Ishikawa (cell line): ENCODE data around the gene MSTN.
A peak's percentile ranks its signal among the peaks of the same experiment; 100 is the strongest.

Experiments
- CEBPB ChIP-seq: IDR thresholded peaks from 2 replicates; pipeline ENCODE4 v1.6.1; 2012
- CREB1 ChIP-seq: IDR thresholded peaks from 2 replicates; pipeline ENCODE4 v1.6.1; 2012; ENCODE audit warnings: low read depth
- EGR1 ChIP-seq: IDR thresholded peaks from 2 replicates; pipeline ENCODE4 v1.6.1; 2012
- EP300 ChIP-seq: IDR thresholded peaks from 2 replicates; pipeline ENCODE4 v1.6.1; 2012; ENCODE audit warnings: borderline replicate concordance
- FOXM1 ChIP-seq: IDR thresholded peaks from 2 replicates; pipeline ENCODE4 v1.6.1; 2012; ENCODE audit warnings: low read depth, borderline replicate concordance
- MAX ChIP-seq: IDR thresholded peaks from 2 replicates; pipeline ENCODE4 v1.6.1; 2012
- NFIC ChIP-seq: IDR thresholded peaks from 2 replicates; pipeline ENCODE4 v1.6.1; 2012
- RAD21 ChIP-seq: IDR thresholded peaks from 2 replicates; pipeline ENCODE4 v1.6.1; 2012; ENCODE audit warnings: low read depth
- REST ChIP-seq: IDR thresholded peaks from 2 replicates; pipeline ENCODE4 v1.6.1; 2012; ENCODE audit warnings: low read depth, mild to moderate bottlenecking
- TAF1 ChIP-seq: IDR thresholded peaks from 2 replicates; pipeline ENCODE4 v1.6.1; 2012; ENCODE audit warnings: low read depth, mild to moderate bottlenecking
- TCF12 ChIP-seq: IDR thresholded peaks from 2 replicates; pipeline ENCODE4 v1.6.1; 2012; ENCODE audit warnings: low read depth
- TEAD4 ChIP-seq: IDR thresholded peaks from 2 replicates; pipeline ENCODE4 v1.6.1; 2012
- USF1 ChIP-seq: IDR thresholded peaks from 2 replicates; pipeline ENCODE4 v1.6.1; 2012
- YY1 ChIP-seq: IDR thresholded peaks from 2 replicates; pipeline ENCODE4 v1.6.1; 2012; ENCODE audit warnings: low read depth
- ZBTB7A ChIP-seq: IDR thresholded peaks from 2 replicates; pipeline ENCODE4 v1.6.1; 2012; ENCODE audit warnings: low read depth

Gene MSTN

GRCh38 chr2:190093793-190094192 is 31.3 kb upstream of the MSTN start:
- TF ChIP-seq FOXM1 (no peak), EGR1 (no peak), YY1 (no peak), TAF1 (no peak), RAD21 (no peak), ZBTB7A (no peak), USF1 (no peak), REST (no peak), TCF12 (no peak), CEBPB (no peak), MAX (no peak)

GRCh38 chr2:190090148-190090547 is 27.6 kb upstream of the MSTN start:
- TF ChIP-seq REST (no peak), RAD21 (no peak), CEBPB (no peak), YY1 (no peak)

- TF ChIP-seq TCF12 (no peak), YY1 (no peak), ZBTB7A (no peak), RAD21 (peak; percentile 85), USF1 (no peak)
Observed at GRCh38 chr2:190088917-190089316, 26.4 kb upstream of the MSTN start.

- TF ChIP-seq TEAD4 = no peak
- TF ChIP-seq YY1 = no peak
- no peak for TF ChIP-seq EP300
- no peak for TF ChIP-seq RAD21
- no peak for TF ChIP-seq MAX
Observed at GRCh38 chr2:190084704-190085103, 22.2 kb upstream of the MSTN start.

DNA sequence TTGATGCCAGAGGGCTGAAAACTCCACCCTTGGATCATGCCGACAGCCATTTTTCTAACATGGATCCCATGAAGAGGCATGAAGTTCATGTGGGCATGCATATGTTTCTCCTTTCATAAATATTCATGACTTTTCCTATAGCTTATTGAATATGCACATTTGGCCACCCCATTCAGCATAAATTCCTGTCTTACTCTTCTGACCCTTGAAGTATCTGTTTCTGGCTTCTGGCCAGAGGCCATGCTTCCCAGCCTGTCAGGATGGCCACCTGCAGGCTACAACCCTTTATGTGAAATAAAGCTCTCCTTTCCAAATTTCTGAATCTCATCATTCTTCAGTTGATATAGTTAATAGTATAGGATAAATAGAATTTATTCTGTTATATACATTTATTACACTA is 19.6 kb upstream of the MSTN start:
- TF ChIP-seq TCF12 (no peak), REST (no peak), EGR1 (no peak), MAX (no peak), EP300 (no peak), USF1 (no peak), RAD21 (no peak), TEAD4 (no peak), NFIC (no peak), TAF1 (no peak), CREB1 (no peak), FOXM1 (no peak), ZBTB7A (no peak), YY1 (no peak)
